ENCODE measurements around the gene PEAK1.

The PEAK1 gene

GRCh38 chr15:77335298-77335697, 84.6 kb downstream of the PEAK1 start:
- TF ChIP-seq JUND (IDR thresholded peaks at IDR 0.05; ENCODE audit: low read depth): no peak
- DNase-seq (ENCODE audit: low read depth in 1 of 2, low spot score in 1 of 2): no peak
- in situ Hi-C loops (cut with HindIII; ENCODE audit: low pct_unique_long_range_greater_than_20kb, low sequenced_read_pairs): no loop called here

GRCh38 chr15:77333166-77333565, 86.7 kb downstream of the PEAK1 start:
- no peak for DNase-seq (ENCODE audit: low read depth in 1 of 2, low spot score in 1 of 2)
- no peak for TF ChIP-seq JUND (IDR thresholded peaks at IDR 0.05; ENCODE audit: low read depth)
- in situ Hi-C loops (cut with HindIII; ENCODE audit: low pct_unique_long_range_greater_than_20kb, low sequenced_read_pairs): no loop called here

GRCh38 chr15:77329202-77329601, 90.7 kb downstream of the PEAK1 start:
- TF ChIP-seq JUND (IDR thresholded peaks at IDR 0.05; ENCODE audit: low read depth): no peak
- no peak for DNase-seq (ENCODE audit: low read depth in 1 of 2, low spot score in 1 of 2)
- in situ Hi-C loops (cut with HindIII; ENCODE audit: low pct_unique_long_range_greater_than_20kb, low sequenced_read_pairs): no loop called here

GRCh38 chr15:77327844-77328529, 91.9 kb downstream of the PEAK1 start:
- DNase-seq (ENCODE audit: low read depth in 1 of 2, low spot score in 1 of 2): no peak
- in situ Hi-C loops (cut with HindIII; ENCODE audit: low pct_unique_long_range_greater_than_20kb, low sequenced_read_pairs): no loop called here
- TF ChIP-seq JUND (IDR thresholded peaks at IDR 0.05; ENCODE audit: low read depth): no peak

GRCh38 chr15:77327168-77327567, 92.7 kb downstream of the PEAK1 start:
- TF ChIP-seq JUND (IDR thresholded peaks at IDR 0.05; ENCODE audit: low read depth): no peak
- no peak for DNase-seq (ENCODE audit: low read depth in 1 of 2, low spot score in 1 of 2)
- in situ Hi-C loops (cut with HindIII; ENCODE audit: low pct_unique_long_range_greater_than_20kb, low sequenced_read_pairs): no loop called here

GRCh38 chr15:77326366-77326765, 93.5 kb downstream of the PEAK1 start:
- in situ Hi-C loops (cut with HindIII; ENCODE audit: low pct_unique_long_range_greater_than_20kb, low sequenced_read_pairs): no loop called here
- DNase-seq (ENCODE audit: low read depth in 1 of 2, low spot score in 1 of 2): no peak
- no peak for TF ChIP-seq JUND (IDR thresholded peaks at IDR 0.05; ENCODE audit: low read depth)

- in situ Hi-C loops (cut with HindIII; ENCODE audit: low pct_unique_long_range_greater_than_20kb, low sequenced_read_pairs): no loop called here
These were observed 107.4 kb downstream of the PEAK1 start for GRCh38 chr15:77312523-77312922.

GRCh38 chr15:77311618-77312398, 108.1 kb downstream of the PEAK1 start:
- TF ChIP-seq JUND (IDR thresholded peaks at IDR 0.05; ENCODE audit: low read depth): no peak
- DNase-seq (ENCODE audit: low read depth in 1 of 2, low spot score in 1 of 2): no peak
- in situ Hi-C loops (cut with HindIII; ENCODE audit: low pct_unique_long_range_greater_than_20kb, low sequenced_read_pairs): no loop called here

More at GRCh38 chr15:77312523-77312922, 107.4 kb downstream of the PEAK1 start:
- no peak for DNase-seq (ENCODE audit: low read depth in 1 of 2, low spot score in 1 of 2)
- TF ChIP-seq JUND (IDR thresholded peaks at IDR 0.05; ENCODE audit: low read depth): no peak

- in situ Hi-C loops (cut with HindIII; ENCODE audit: low pct_unique_long_range_greater_than_20kb, low sequenced_read_pairs): no loop called here
- DNase-seq (ENCODE audit: low read depth in 1 of 2, low spot score in 1 of 2): no peak
- TF ChIP-seq JUND (IDR thresholded peaks at IDR 0.05; ENCODE audit: low read depth): no peak
These were observed 108.9 kb downstream of the PEAK1 start for GRCh38 chr15:77311020-77311419.

- no peak for TF ChIP-seq JUND (IDR thresholded peaks at IDR 0.05; ENCODE audit: low read depth)
- no peak for DNase-seq (ENCODE audit: low read depth in 1 of 2, low spot score in 1 of 2)
- in situ Hi-C loops (cut with HindIII; ENCODE audit: low pct_unique_long_range_greater_than_20kb, low sequenced_read_pairs): no loop called here
These were observed 110.5 kb downstream of the PEAK1 start for GRCh38 chr15:77309392-77309791.

- no peak for TF ChIP-seq JUND (IDR thresholded peaks at IDR 0.05; ENCODE audit: low read depth)
- in situ Hi-C loops (cut with HindIII; ENCODE audit: low pct_unique_long_range_greater_than_20kb, low sequenced_read_pairs): no loop called here
- no peak for DNase-seq (ENCODE audit: low read depth in 1 of 2, low spot score in 1 of 2)
These were observed 114.0 kb downstream of the PEAK1 start for GRCh38 chr15:77305953-77306352.

GRCh38 chr15:77296773-77297337, 123.0 kb downstream of the PEAK1 start:
- no peak for TF ChIP-seq JUND (IDR thresholded peaks at IDR 0.05; ENCODE audit: low read depth)
- no peak for DNase-seq (ENCODE audit: low read depth in 1 of 2, low spot score in 1 of 2)
- in situ Hi-C loops (cut with HindIII; ENCODE audit: low pct_unique_long_range_greater_than_20kb, low sequenced_read_pairs): no loop called here

- DNase-seq (ENCODE audit: low read depth in 1 of 2, low spot score in 1 of 2): no peak
- TF ChIP-seq JUND (IDR thresholded peaks at IDR 0.05; ENCODE audit: low read depth): no peak
- in situ Hi-C loops (cut with HindIII; ENCODE audit: low pct_unique_long_range_greater_than_20kb, low sequenced_read_pairs): no loop called here
These were observed 124.5 kb downstream of the PEAK1 start for GRCh38 chr15:77295446-77295845.
